LNCaP clone FGC (cell line): ENCODE measurements around the gene CENPX.

Experiments
- DNase-seq: peaks from one replicate; pipeline ENCODE4 v3.0.0-alpha.2; 2011; ENCODE audit warnings: low read depth
- H3K4me3 ChIP-seq: 2 replicates; pipeline ENCODE4 v1.5.1; 2011; ENCODE audit warnings: mild to moderate bottlenecking, low read depth, low read length, control low read depth
- CTCF ChIP-seq: IDR thresholded peaks from 2 replicates; pipeline ENCODE4 v1.5.1; 2012; ENCODE audit warnings: mild to moderate bottlenecking; ENCODE audit not compliant: control insufficient read depth, insufficient read depth; ENCODE audit errors: extremely low read depth

CENPX gene

GRCh38 chr17:82013341-82013740 is 9.3 kb downstream of the CENPX start:
- TF ChIP-seq CTCF = no peak
- H3K4me3 ChIP-seq = no peak overlapping the region
- DNase-seq = no peak

- DNase-seq = no peak
- TF ChIP-seq CTCF = no peak
- no peak overlapping the region for H3K4me3 ChIP-seq
These were observed 9.9 kb downstream of the CENPX start for GRCh38 chr17:82012640-82013295.

GRCh38 chr17:82012261-82012639 is 10.4 kb downstream of the CENPX start:
- DNase-seq = no peak
- TF ChIP-seq CTCF = no peak

GRCh38 chr17:82011617-82012187 is 11.0 kb downstream of the CENPX start:
- H3K4me3 ChIP-seq = no peak overlapping the region
- no peak for DNase-seq
- TF ChIP-seq CTCF = no peak

More at GRCh38 chr17:82012261-82012639, 10.4 kb downstream of the CENPX start:
- no peak overlapping the region for H3K4me3 ChIP-seq

- no peak overlapping the region for H3K4me3 ChIP-seq
- TF ChIP-seq CTCF = no peak
- DNase-seq = no peak
These were observed 11.8 kb downstream of the CENPX start for GRCh38 chr17:82010575-82011525.

- DNase-seq = no peak
- H3K4me3 ChIP-seq = no peak overlapping the region
- no peak for TF ChIP-seq CTCF
These were observed 13.3 kb downstream of the CENPX start for GRCh38 chr17:82009413-82009812.
